Psoas muscle (tissue), 8 donors: ENCODE measurements around the gene IL6ST. TPM values are rescaled to one million over a fixed set of nuclear protein-coding genes. Genes with fewer than 3 reads are reported as not detected.
"Not testable (repeated sequence)": the region's sequence is repeated elsewhere in the genome, so short reads cannot be mapped to it uniquely, and the experiment has no call there.

Experiments used
- ATAC-seq, 4 donors: fragments of 200-7000 bp; cut with Tn5 transposase; one replicate each; pipeline ENCODE4 v1.9.1; 2020; ENCODE audit warnings: moderate library complexity in 3 of 4, mild to moderate bottlenecking in 2 of 4
- DNase-seq, 2 donors: peaks; one replicate each; pipeline ENCODE4 v3.0.0-alpha.2; 2020
- H3K27ac ChIP-seq: fragments of 200-600 bp; one replicate; pipeline ENCODE4 v1.8.0; 2022
- H3K27me3 ChIP-seq, 3 donors: fragments of 200-600 bp in 1 of 3; one replicate each; pipeline versions ENCODE4 v1.6.1 to v1.8.0; 2013 to 2022; ENCODE audit warnings: low read length in 2 of 3, mild to moderate bottlenecking in 2 of 3, moderate library complexity in 1 of 3; ENCODE audit not compliant: insufficient read depth in 3 of 3
- H3K36me3 ChIP-seq, 2 donors: fragments of 200-600 bp in 1 of 2; one replicate each; pipeline versions ENCODE4 v1.6.1 to v1.8.0; 2013 to 2022; ENCODE audit warnings: low read depth in 1 of 2, mild to moderate bottlenecking in 1 of 2, moderate library complexity in 1 of 2; ENCODE audit not compliant: insufficient read depth in 1 of 2
- H3K4me1 ChIP-seq: fragments of 200-600 bp; one replicate; pipeline ENCODE4 v1.8.0; 2022
- H3K4me3 ChIP-seq: fragments of 200-600 bp; one replicate; pipeline ENCODE4 v1.8.0; 2022; ENCODE audit warnings: mild to moderate bottlenecking
- H3K9me3 ChIP-seq: fragments of 200-600 bp; one replicate; pipeline ENCODE4 v1.8.0; 2022
- CTCF ChIP-seq: fragments of 200-600 bp; IDR thresholded peaks from one replicate; pipeline ENCODE4 v1.8.0; 2022; ENCODE audit warnings: antibody characterized with exemption
- WGBS, 3 donors: extraction: QIAGEN DNeasy Blood & Tissue Kit; methylation state at CpG; one replicate each; pipeline versions ENCODE4 v1.1.6 to v1.1.7; 2013; 5-methylcytosine and 5-hydroxymethylcytosine counted together
- intact Hi-C, 2 donors: fragments of 100-400 bp; cut with DNase I; formaldehyde crosslinking; loops; one replicate each; pipeline versions ENCODE4 v1.11.0 to v1.14.2; 2022
- polyA plus RNA-seq, 3 donors: library from polyadenylated mRNA; stranded (reverse); fragments of 200-250 nt; gene quantifications; one replicate each; pipeline ENCODE4 v1.2.3, GENCODE V29; 2013
- total RNA-seq, 4 donors: library from RNA; stranded (reverse); fragmentation: NEBNext Ultra II Directional in 2 of 4; extraction: Animal tissue kit (Norgen Biotek cat#: 25700) in 2 of 4; gene quantifications; one replicate each; pipeline versions ENCODE4 v1.2.1 to v1.2.4, GENCODE V29; 2021 to 2023
- donor health status: healthy with polysubstance abuse.
- donor health status: DM: no; HTN: no; CAD: no; lungs with moderate emphysema.
- donor health status: Bipolar disorder and iron deficiency.
- donor health status: healthy.
- donor health status: DM: yes; HTN: yes; CAD: no.
- donor health status: DM: no; HTN: no; CAD: no.
- donor health status: DM: no; HTN: no; CAD: no.
- donor health status: DM: yes; HTN: yes; CAD: no.

Gene IL6ST
- total and polyA plus RNA-seq, 7 donors = 38.6 to 255 (median 143) TPM

GRCh38 chr5:56023296-56023695, 28.5 kb upstream of the IL6ST start:
- Histone ChIP-seq H3K36me3 (no peaks in the 10 kb centered on the region), H3K27ac (no peak overlapping the region), H3K9me3 (no peaks in the 10 kb centered on the region), H3K4me3 (no peak overlapping the region), H3K4me1 (no peaks in the 10 kb centered on the region), H3K27me3 (no peaks in the 10 kb centered on the region)
- intact Hi-C loops = no loop called here
- DNase-seq (no peak), ATAC-seq (no peak)
- no peak for TF ChIP-seq CTCF
- 86 to 90% (median 88%) methylated on average over 7 of the region's 7 CpGs for WGBS, 3 donors

GRCh38 chr5:56019306-56020272, 24.8 kb upstream of the IL6ST start:
- no peak overlapping the region for H3K27ac ChIP-seq
- no peaks in the 10 kb centered on the region for H3K4me1 ChIP-seq
- H3K27me3 ChIP-seq = no peaks in the 10 kb centered on the region
- intact Hi-C loops = no loop called here
- DNase-seq = no peak
- no peak overlapping the region for H3K4me3 ChIP-seq
- H3K36me3 ChIP-seq = no peaks in the 10 kb centered on the region
- WGBS, 3 donors = 81 to 85% (median 83%) methylated on average over 11 of the region's 11 CpGs
- ATAC-seq = no peak
- TF ChIP-seq CTCF = no peak
- no peaks in the 10 kb centered on the region for H3K9me3 ChIP-seq

GRCh38 chr5:56018832-56019231, 24.1 kb upstream of the IL6ST start:
- no peaks in the 10 kb centered on the region for H3K4me1 ChIP-seq
- H3K27ac ChIP-seq = no peak overlapping the region
- no peaks in the 10 kb centered on the region for H3K27me3 ChIP-seq
- no peaks in the 10 kb centered on the region for H3K9me3 ChIP-seq
- 72 to 100% (median 89%) methylated on average over 1 of the region's 1 CpG for WGBS, 3 donors
- H3K4me3 ChIP-seq = no peak overlapping the region
- ATAC-seq (no peak), DNase-seq (no peak)
- intact Hi-C loops = no loop called here
- H3K36me3 ChIP-seq = no peaks in the 10 kb centered on the region
- TF ChIP-seq CTCF = no peak

- H3K4me3 ChIP-seq, H3K4me1 ChIP-seq, H3K36me3 ChIP-seq, H3K9me3 ChIP-seq, H3K27ac ChIP-seq, ATAC-seq, DNase-seq, H3K27me3 ChIP-seq, intact Hi-C loops: not testable (repeated sequence)
- 92 to 99% (median 96%) methylated on average over 10 to 25 of the region's 26 CpGs for WGBS, 3 donors
Measured at GRCh38 chr5:56014701-56015100, 19.9 kb upstream of the IL6ST start.

GRCh38 chr5:56013939-56014338, 19.2 kb upstream of the IL6ST start:
- 97 to 100% methylated on average over 1 to 2 of the region's 5 CpGs; no CpG with 5 or more reads in 1 of the 3 donors for WGBS, 3 donors
- H3K36me3 ChIP-seq, H3K4me3 ChIP-seq, intact Hi-C loops, H3K4me1 ChIP-seq, H3K9me3 ChIP-seq, DNase-seq, ATAC-seq, H3K27ac ChIP-seq, H3K27me3 ChIP-seq: not testable (repeated sequence)
